ENCODE results near the gene ACP4. TPM values are rescaled to one million over a fixed set of nuclear protein-coding genes. Genes with fewer than 3 reads are reported as not detected.

Gene ACP4
- total RNA-seq, 2 donors from 2014 or later, result not detected

DNA sequence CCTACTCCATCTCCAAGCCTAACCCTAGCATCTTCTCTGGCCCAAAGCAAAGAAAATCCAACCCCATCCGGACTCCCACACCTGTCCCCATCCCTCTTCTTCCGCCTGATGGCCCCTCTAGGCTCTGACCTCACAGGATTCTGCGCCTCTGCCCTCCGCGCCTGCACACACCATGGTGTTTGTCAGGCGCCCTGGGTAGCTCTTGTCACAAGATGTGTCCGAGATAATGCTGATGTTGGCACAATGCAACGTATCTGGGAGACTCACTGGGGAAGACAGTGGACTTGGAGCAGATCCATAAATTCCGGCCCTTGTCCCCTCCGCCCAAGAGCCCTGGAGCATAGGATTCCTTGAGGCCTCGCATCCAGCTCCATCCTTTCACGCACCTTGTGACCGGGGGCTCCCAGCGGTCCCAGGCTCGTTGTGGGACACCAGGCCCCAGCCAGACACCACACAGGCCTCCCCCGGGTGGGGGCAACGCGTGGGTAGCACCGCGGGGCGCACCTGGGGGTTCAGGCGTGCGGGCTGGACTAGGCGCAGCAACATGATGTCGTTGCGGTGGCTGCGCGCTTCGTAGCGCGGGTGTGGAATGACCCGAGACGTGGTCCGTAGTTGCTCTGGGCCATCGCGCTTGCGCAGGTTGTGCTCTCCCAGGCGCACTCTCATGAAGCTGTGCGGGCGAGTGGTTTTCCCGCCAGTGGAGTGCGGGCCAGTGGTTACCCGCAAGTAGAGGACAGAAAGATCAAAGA lies 36.5 kb downstream of the ACP4 start:
- no peaks in the 10 kb centered on the region for H3K4me1 Mint-ChIP-seq
- H3K9me3 Mint-ChIP-seq, result no peaks in the 10 kb centered on the region
- Histone ChIP-seq H3K9me3 (ENCODE audit: control insufficient read depth, low read length) (no peaks in the 10 kb centered on the region), H3K4me1 (ENCODE audit: control insufficient read depth, insufficient read depth, low read length) (no peaks in the 10 kb centered on the region), H3K36me3 (ENCODE audit: control insufficient read depth, insufficient read depth, low read length) (no peaks in the 10 kb centered on the region), H3K9ac (ENCODE audit: extremely low read depth, low read length, poor library complexity, severe bottlenecking) (no peak overlapping the region), H3K4me3 (ENCODE audit: low read length) (no peak overlapping the region), H3K27ac (ENCODE audit: low read depth, low read length) (no peak overlapping the region), H3K27me3 (ENCODE audit: control insufficient read depth, insufficient read depth, low read length, poor library complexity, severe bottlenecking) (peaks cover 13% of the 10 kb centered on the region)
- H3K27ac Mint-ChIP-seq, result no peak overlapping the region
- no peak overlapping the region for H3K4me3 Mint-ChIP-seq
- H3K27me3 Mint-ChIP-seq (ENCODE audit: insufficient read depth), result peaks cover 68% of the 10 kb centered on the region
- 88 to 93% methylated on average over 15 to 43 of the region's 43 CpGs for WGBS, 2 experiments (ENCODE audit: insufficient coverage in 1 of 2, insufficient read length in 1 of 2)
- TF ChIP-seq, protein P1, sequence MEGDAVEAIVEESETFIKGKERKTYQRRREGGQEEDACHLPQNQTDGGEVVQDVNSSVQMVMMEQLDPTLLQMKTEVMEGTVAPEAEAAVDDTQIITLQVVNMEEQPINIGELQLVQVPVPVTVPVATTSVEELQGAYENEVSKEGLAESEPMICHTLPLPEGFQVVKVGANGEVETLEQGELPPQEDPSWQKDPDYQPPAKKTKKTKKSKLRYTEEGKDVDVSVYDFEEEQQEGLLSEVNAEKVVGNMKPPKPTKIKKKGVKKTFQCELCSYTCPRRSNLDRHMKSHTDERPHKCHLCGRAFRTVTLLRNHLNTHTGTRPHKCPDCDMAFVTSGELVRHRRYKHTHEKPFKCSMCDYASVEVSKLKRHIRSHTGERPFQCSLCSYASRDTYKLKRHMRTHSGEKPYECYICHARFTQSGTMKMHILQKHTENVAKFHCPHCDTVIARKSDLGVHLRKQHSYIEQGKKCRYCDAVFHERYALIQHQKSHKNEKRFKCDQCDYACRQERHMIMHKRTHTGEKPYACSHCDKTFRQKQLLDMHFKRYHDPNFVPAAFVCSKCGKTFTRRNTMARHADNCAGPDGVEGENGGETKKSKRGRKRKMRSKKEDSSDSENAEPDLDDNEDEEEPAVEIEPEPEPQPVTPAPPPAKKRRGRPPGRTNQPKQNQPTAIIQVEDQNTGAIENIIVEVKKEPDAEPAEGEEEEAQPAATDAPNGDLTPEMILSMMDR (conservative IDR thresholded peaks at IDR 0.05), result no peak
- H3K36me3 Mint-ChIP-seq (ENCODE audit: low read depth), result no peaks in the 10 kb centered on the region
- no peak for DNase-seq

DNA sequence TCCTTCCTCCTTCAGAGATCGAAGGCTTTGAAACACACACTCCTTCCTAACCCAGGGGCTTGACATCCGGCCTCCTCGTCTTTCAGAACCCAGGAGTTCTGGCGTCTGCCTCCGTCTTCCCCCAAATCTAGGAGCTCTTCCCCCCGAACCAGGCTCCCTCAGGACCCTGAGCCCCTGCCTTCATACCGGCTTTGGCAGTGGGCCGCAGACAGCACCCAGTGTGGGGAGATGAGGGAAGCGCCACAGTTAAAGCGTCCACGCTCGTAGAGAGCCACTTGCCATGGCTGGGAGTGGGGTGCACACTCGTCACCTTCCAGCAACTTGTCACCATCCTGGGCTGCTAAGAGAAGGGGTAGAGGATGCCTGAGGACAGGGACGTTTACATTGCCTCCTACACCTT lies 37.3 kb downstream of the ACP4 start:
- no peak for DNase-seq
- H3K4me1 ChIP-seq (ENCODE audit: control insufficient read depth, insufficient read depth, low read length), result no peaks in the 10 kb centered on the region
- H3K9me3 ChIP-seq (ENCODE audit: control insufficient read depth, low read length), result no peaks in the 10 kb centered on the region
- Mint-ChIP-seq H3K4me1 (no peaks in the 10 kb centered on the region), H3K9me3 (no peaks in the 10 kb centered on the region), H3K27me3 (ENCODE audit: insufficient read depth) (peaks cover 66% of the 10 kb centered on the region), H3K4me3 (no peak overlapping the region), H3K27ac (no peak overlapping the region), H3K36me3 (ENCODE audit: low read depth) (no peaks in the 10 kb centered on the region)
- no peak overlapping the region for H3K9ac ChIP-seq (ENCODE audit: extremely low read depth, low read length, poor library complexity, severe bottlenecking)
- no peaks in the 10 kb centered on the region for H3K36me3 ChIP-seq (ENCODE audit: control insufficient read depth, insufficient read depth, low read length)
- peaks cover 5% of the 10 kb centered on the region for H3K27me3 ChIP-seq (ENCODE audit: control insufficient read depth, insufficient read depth, low read length, poor library complexity, severe bottlenecking)
- no peak overlapping the region for H3K27ac ChIP-seq (ENCODE audit: low read depth, low read length)
- H3K4me3 ChIP-seq (ENCODE audit: low read length), result no peak overlapping the region
- 89 to 100% methylated on average over 2 to 13 of the region's 14 CpGs for WGBS, 2 experiments (ENCODE audit: insufficient coverage in 1 of 2, insufficient read length in 1 of 2)
- TF ChIP-seq, protein P1 (conservative IDR thresholded peaks at IDR 0.05), result no peak

DNA sequence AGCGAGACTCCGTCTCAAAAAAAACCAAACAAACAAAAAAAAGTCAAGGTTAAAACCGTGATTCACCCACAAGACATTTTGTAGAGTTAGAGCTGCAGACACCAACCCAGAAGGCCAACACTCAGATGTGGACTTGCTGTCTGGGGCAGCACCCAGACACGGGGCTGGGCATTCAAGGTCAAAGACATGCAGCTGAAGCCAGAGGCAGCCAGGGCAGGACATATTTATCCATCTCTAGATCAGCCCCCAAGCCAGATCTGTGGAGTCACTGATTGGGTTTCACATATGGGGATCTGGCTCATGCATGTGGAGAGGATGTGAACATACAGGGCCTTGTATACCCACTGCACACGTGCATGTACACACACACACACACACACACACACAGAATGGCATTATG lies 39.6 kb downstream of the ACP4 start:
- Histone ChIP-seq H3K27ac (ENCODE audit: low read depth, low read length) (no peak overlapping the region), H3K4me1 (ENCODE audit: control insufficient read depth, insufficient read depth, low read length) (no peaks in the 10 kb centered on the region), H3K36me3 (ENCODE audit: control insufficient read depth, insufficient read depth, low read length) (no peaks in the 10 kb centered on the region), H3K9me3 (ENCODE audit: control insufficient read depth, low read length) (no peaks in the 10 kb centered on the region), H3K4me3 (ENCODE audit: low read length) (no peak overlapping the region), H3K9ac (ENCODE audit: extremely low read depth, low read length, poor library complexity, severe bottlenecking) (no peak overlapping the region), H3K27me3 (ENCODE audit: control insufficient read depth, insufficient read depth, low read length, poor library complexity, severe bottlenecking) (peaks cover 2% of the 10 kb centered on the region)
- TF ChIP-seq, protein P1 (conservative IDR thresholded peaks at IDR 0.05), result no peak
- H3K27ac Mint-ChIP-seq, result no peak overlapping the region
- 61% methylated on average over 5 of the region's 5 CpGs; no CpG with 5 or more reads in 1 of the 2 experiments for WGBS, 2 experiments (ENCODE audit: insufficient coverage in 1 of 2, insufficient read length in 1 of 2)
- H3K9me3 Mint-ChIP-seq, result no peaks in the 10 kb centered on the region
- H3K4me1 Mint-ChIP-seq, result no peaks in the 10 kb centered on the region
- no peak for DNase-seq
- H3K36me3 Mint-ChIP-seq (ENCODE audit: low read depth), result no peaks in the 10 kb centered on the region
- H3K27me3 Mint-ChIP-seq (ENCODE audit: insufficient read depth), result peaks cover 63% of the 10 kb centered on the region
- no peak overlapping the region for H3K4me3 Mint-ChIP-seq
